Lower leg skin (tissue), 4 donors: Measurements from ENCODE around the gene NRG3. TPM values are rescaled to one million over a fixed set of nuclear protein-coding genes. Genes with fewer than 3 reads are reported as not detected.

Source experiments
- DNase-seq, 2 donors: peaks; one replicate each; pipeline ENCODE4 v3.0.0-alpha.2; 2019; ENCODE audit warnings: low spot score in 2 of 2
- H3K4me3 ChIP-seq: fragments of 200-600 bp; sonication (generic); 2 replicates; pipeline ENCODE4 v1.5.1; 2017; ENCODE audit warnings: mild to moderate bottlenecking, low read depth; ENCODE audit not compliant: poor library complexity, severe bottlenecking
- CTCF ChIP-seq, 3 donors: fragments of 450-650 bp; IDR thresholded peaks; one replicate each; pipeline ENCODE4 v1.5.1; 2016; ENCODE audit warnings: antibody characterized with exemption in 3 of 3, mild to moderate bottlenecking in 3 of 3, moderate library complexity in 2 of 3
- POLR2A ChIP-seq, 2 donors: fragments of 450-650 bp; IDR thresholded peaks; one replicate each; pipeline ENCODE4 v1.6.1; 2016 to 2017; ENCODE audit warnings: antibody characterized with exemption in 2 of 2, mild to moderate bottlenecking in 1 of 2, moderate library complexity in 1 of 2
- WGBS, 2 donors: methylation state at CpG; one replicate each; pipeline ENCODE4 v1.1.5; 2018; 5-methylcytosine and 5-hydroxymethylcytosine counted together
- intact Hi-C: fragments of 100-400 bp; cut with DNase I; formaldehyde crosslinking; loops from one replicate; pipeline ENCODE4 v1.15.0; 2023; ENCODE audit warnings: low total_unique reads
- total RNA-seq, 4 donors: library from RNA; depleted of rRNA; stranded (reverse); fragments of >200 nt; gene quantifications; one replicate each; pipeline ENCODE4 v1.1.0, GENCODE V29; 2016

NRG3 gene
- total RNA-seq, 4 donors from 2014 or later, result 0.15 to 2.5 (median 0.50) TPM

GRCh38 chr10:81870472-81870871, 4.5 kb upstream of the NRG3 start:
- TF ChIP-seq POLR2A (IDR thresholded peaks at IDR 0.05) (no peak), CTCF (IDR thresholded peaks at IDR 0.05) (no peak)
- DNase-seq, result no peak
- intact Hi-C loops, result no loop called here

GRCh38 chr10:81871558-81871957, 3.4 kb upstream of the NRG3 start:
- intact Hi-C loops, result no loop called here
- no peak for TF ChIP-seq POLR2A (IDR thresholded peaks at IDR 0.05)
- TF ChIP-seq CTCF (IDR thresholded peaks at IDR 0.05), result no peak
- no peak for DNase-seq
- H3K4me3 ChIP-seq, result no peak overlapping the region
- WGBS, 2 donors, result 78 to 87% methylated on average over 2 of the region's 2 CpGs

More at GRCh38 chr10:81870472-81870871, 4.5 kb upstream of the NRG3 start:
- H3K4me3 ChIP-seq, result no peak overlapping the region
- 49 to 53% methylated on average over 4 of the region's 4 CpGs for WGBS, 2 donors

DNA sequence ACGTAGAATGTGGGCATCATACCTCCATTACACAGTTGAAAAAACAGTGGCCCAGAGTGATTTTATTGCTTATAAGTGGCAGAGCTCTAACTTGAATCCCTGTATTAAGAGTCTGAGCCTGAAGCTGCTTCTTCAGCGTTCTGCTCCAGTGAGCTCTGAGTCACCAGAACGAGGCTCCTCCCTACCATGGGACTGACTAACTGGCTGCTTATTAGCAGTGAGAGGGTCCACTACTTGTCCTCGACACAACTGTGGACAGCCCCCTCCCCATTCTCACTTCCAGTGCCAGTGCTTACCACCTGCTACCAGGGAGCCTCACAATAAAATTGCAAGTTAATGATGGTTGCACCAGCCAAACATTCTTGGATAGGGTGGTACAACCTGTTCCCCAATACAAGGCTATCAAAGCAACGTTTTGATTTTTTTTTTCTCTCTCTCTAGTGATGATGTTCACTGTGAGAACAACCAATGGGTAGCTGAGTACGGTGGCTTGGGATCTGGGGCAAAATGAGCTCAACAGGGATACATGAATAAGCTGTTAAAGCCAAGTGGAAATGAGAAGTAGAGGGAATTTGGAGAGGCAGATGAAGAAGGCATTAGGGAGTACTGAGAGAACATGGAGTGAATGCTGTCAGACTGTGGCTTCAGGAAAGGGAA, 2.7 kb upstream of the NRG3 start:
- H3K4me3 ChIP-seq, result no peak overlapping the region
- intact Hi-C loops, result no loop called here
- TF ChIP-seq POLR2A (IDR thresholded peaks at IDR 0.05) (no peak), CTCF (IDR thresholded peaks at IDR 0.05) (no peak)
- no peak for DNase-seq
- WGBS, 2 donors, result 46 to 52% methylated on average over 6 of the region's 6 CpGs

DNA sequence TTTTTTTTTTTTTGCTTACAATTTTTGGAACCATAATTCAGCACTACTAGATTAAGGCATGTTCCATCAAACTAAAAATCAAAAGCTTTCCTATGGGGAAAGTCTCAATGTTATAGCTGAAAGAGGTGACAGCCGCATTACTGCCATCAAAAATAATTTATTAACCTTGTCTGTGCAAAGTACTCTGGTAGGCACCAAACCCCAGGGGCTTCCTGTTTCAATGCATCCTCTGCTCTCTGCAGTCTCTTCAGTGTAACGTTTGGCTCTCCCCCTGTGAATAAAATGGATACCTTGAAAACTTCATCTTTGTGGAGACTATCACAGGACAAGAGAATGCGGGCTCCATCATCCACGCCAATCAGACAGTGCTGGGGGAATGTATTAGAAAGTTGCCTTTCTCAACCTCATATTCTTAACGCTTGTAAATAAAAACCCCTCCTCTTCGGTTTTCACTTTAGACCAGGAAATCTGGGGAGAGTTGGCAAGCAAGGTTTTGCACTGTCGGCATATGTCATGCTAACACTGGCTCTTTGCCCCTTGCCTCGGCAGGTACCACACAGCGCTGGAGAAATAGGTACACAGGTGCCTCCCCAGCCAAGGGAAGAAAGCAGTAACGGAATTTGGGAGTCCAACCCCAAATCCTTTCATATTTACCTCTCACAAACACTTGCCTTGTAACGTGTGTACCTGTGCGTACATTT, 1.6 kb upstream of the NRG3 start:
- no peak overlapping the region for H3K4me3 ChIP-seq
- TF ChIP-seq CTCF (IDR thresholded peaks at IDR 0.05) (no peak), POLR2A (IDR thresholded peaks at IDR 0.05) (no peak)
- no peak for DNase-seq
- 16 to 20% methylated on average over 12 of the region's 12 CpGs for WGBS, 2 donors
- intact Hi-C loops, result no loop called here

DNA sequence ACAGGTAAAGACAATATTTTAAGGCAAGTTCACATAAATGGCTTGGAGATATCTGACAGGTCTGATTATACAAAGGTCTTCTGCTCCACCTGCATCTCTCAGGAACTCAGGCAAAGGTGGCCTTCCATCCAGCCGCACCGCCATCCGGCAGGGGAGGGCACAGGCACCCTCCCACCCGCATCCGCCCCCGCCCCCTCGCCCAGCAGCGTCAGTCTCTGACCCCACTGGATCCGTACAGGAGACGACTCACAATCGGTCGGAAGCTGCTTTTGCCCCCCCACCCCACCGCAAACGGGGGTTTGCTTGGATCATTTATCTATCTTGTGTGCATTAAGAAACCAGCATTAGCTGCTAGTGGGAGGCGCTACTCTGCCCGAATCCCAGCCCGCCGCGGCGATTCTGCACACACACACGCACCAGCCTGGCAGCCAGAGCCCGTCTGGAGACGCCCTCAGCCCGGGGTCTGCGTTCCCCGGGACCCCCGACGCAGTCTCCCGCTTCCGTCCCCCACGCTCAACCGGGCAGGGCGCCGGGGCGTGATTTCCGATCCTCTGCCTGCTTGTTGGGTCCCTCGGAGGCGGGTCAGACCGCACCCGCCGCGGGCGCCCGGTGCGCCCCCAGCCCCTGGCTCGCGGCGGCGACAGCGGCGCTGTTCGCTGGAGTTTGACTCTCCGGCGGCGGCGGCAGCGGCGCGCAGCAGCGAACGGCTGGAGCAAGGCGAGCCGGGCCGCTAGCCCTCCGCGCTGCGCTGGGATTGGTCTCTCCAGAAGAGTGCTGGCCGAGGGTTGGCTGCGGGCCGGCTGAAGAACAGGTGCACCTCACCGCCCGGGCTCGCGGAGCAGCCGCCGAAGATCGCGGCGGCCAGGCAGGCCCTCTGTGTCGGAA, 820 bp upstream of the NRG3 start:
- WGBS, 2 donors, result 1 to 2% methylated on average over 25 to 30 of the region's 80 CpGs
- peak in 1 of 2 donors; percentile 85 for DNase-seq
- intact Hi-C loops, result no loop called here
- TF ChIP-seq CTCF (IDR thresholded peaks at IDR 0.05) (no peak), POLR2A (IDR thresholded peaks at IDR 0.05) (no peak)
- no peak overlapping the region for H3K4me3 ChIP-seq
